Cerebellar cortex (tissue), 1 donor: ENCODE measurements around the gene ITFG1.
"Not testable (repeated sequence)": the region's sequence is repeated elsewhere in the genome, so short reads cannot be mapped to it uniquely, and the experiment has no call there.

ENCODE experiments used
- DNase-seq: peaks from one replicate; pipeline ENCODE4 v3.0.0-alpha.2; 2015; ENCODE audit warnings: low spot score

Gene ITFG1

GRCh38 chr16:47152501-47152900 is 308.4 kb downstream of the ITFG1 start:
- DNase-seq: not testable (repeated sequence)

GRCh38 chr16:47150067-47150466 is 310.8 kb downstream of the ITFG1 start:
- DNase-seq: no peak

GRCh38 chr16:47144559-47144877 is 316.3 kb downstream of the ITFG1 start:
- no peak for DNase-seq

- peak; percentile 40 for DNase-seq
Measured at GRCh38 chr16:47143677-47144558, 316.9 kb downstream of the ITFG1 start, which contains the start of gene NETO2. NETO2 (minus strand) TSS chr16:47143945; CDS start chr16:47143612, 333 bp downstream.

GRCh38 chr16:47142821-47143676 is 317.8 kb downstream of the ITFG1 start:
- peak; percentile 47 for DNase-seq

- peak; percentile 42 for DNase-seq
Measured at GRCh38 chr16:47142486-47142820, 318.4 kb downstream of the ITFG1 start.

- DNase-seq: peak; percentile 98
Measured at GRCh38 chr16:47141773-47142485, 318.9 kb downstream of the ITFG1 start.

GRCh38 chr16:47140686-47141085 is 320.2 kb downstream of the ITFG1 start:
- DNase-seq: no peak

GRCh38 chr16:47139561-47140185 is 321.2 kb downstream of the ITFG1 start:
- DNase-seq: peak; percentile 5

GRCh38 chr16:47137925-47138324 is 322.9 kb downstream of the ITFG1 start:
- DNase-seq: not testable (repeated sequence)

GRCh38 chr16:47136099-47136842 is 324.6 kb downstream of the ITFG1 start:
- DNase-seq: no peak

- no peak for DNase-seq
Measured at GRCh38 chr16:47134550-47134949, 326.3 kb downstream of the ITFG1 start.

- peak; percentile 10 for DNase-seq
Measured at GRCh38 chr16:47132308-47132707, 328.6 kb downstream of the ITFG1 start.

GRCh38 chr16:47129755-47130435 is 331.0 kb downstream of the ITFG1 start:
- no peak for DNase-seq

- DNase-seq: no peak
Measured at GRCh38 chr16:47127541-47127940, 333.3 kb downstream of the ITFG1 start.

- no peak for DNase-seq
Measured at GRCh38 chr16:47125757-47126156, 335.1 kb downstream of the ITFG1 start.

GRCh38 chr16:47113130-47113529 is 347.7 kb downstream of the ITFG1 start:
- DNase-seq: no peak

- no peak for DNase-seq
Measured at GRCh38 chr16:47110939-47111338, 349.9 kb downstream of the ITFG1 start.

- no peak for DNase-seq
Measured at GRCh38 chr16:47109361-47109760, 351.5 kb downstream of the ITFG1 start.
